Measurements from ENCODE around the gene EREG.

EREG gene

GRCh38 chr4:74353858-74354257 lies 11.1 kb upstream of the EREG start:
- no peak for DNase-seq

- no peak for DNase-seq
Measured at GRCh38 chr4:74357965-74358364, 7.0 kb upstream of the EREG start.

GRCh38 chr4:74361671-74362070 lies 3.3 kb upstream of the EREG start:
- no peak for DNase-seq

- no peak for DNase-seq
Measured at GRCh38 chr4:74362347-74362746, 2.6 kb upstream of the EREG start.

GRCh38 chr4:74364256-74364651 lies 691 bp upstream of the EREG start:
- no peak for DNase-seq

- DNase-seq: no peak
Measured at GRCh38 chr4:74365761-74366160, 816 bp downstream of the EREG start.

- no peak for DNase-seq
Measured at GRCh38 chr4:74366367-74366911, 1.5 kb downstream of the EREG start.

GRCh38 chr4:74367656-74368290 lies 2.8 kb downstream of the EREG start:
- DNase-seq: no peak

GRCh38 chr4:74368596-74368995 lies 3.7 kb downstream of the EREG start:
- DNase-seq: no peak

GRCh38 chr4:74369855-74370254 lies 4.9 kb downstream of the EREG start:
- no peak for DNase-seq

- DNase-seq: no peak
Measured at GRCh38 chr4:74370912-74371311, 6.0 kb downstream of the EREG start.

GRCh38 chr4:74374128-74374527 lies 9.2 kb downstream of the EREG start:
- DNase-seq: no peak

- no peak for DNase-seq
Measured at GRCh38 chr4:74374561-74375327, 9.8 kb downstream of the EREG start.

- no peak for DNase-seq
Measured at GRCh38 chr4:74375824-74376426, 11.0 kb downstream of the EREG start.

- no peak for DNase-seq
Measured at GRCh38 chr4:74376888-74377483, 12.0 kb downstream of the EREG start.

- DNase-seq: no peak
Measured at GRCh38 chr4:74377714-74378113, 12.8 kb downstream of the EREG start.

- DNase-seq: no peak
Measured at GRCh38 chr4:74378573-74378972, 13.6 kb downstream of the EREG start.

GRCh38 chr4:74379912-74380311 lies 15.0 kb downstream of the EREG start:
- DNase-seq: no peak

- DNase-seq: no peak
Measured at GRCh38 chr4:74385386-74385785, 20.4 kb downstream of the EREG start.

- no peak for DNase-seq
Measured at GRCh38 chr4:74386159-74386558, 21.2 kb downstream of the EREG start.

- no peak for DNase-seq
Measured at GRCh38 chr4:74387790-74388189, 22.8 kb downstream of the EREG start.

- DNase-seq: no peak
Measured at GRCh38 chr4:74389494-74389893, 24.5 kb downstream of the EREG start.

GRCh38 chr4:74390677-74391076 lies 25.7 kb downstream of the EREG start:
- no peak for DNase-seq

- DNase-seq: no peak
Measured at GRCh38 chr4:74391346-74391745, 26.4 kb downstream of the EREG start.

Measured in activated gamma-delta T cell (primary cell).